CD4-positive, CD25-positive, alpha-beta regulatory T cell (primary cell): Measurements from ENCODE around the gene RTCA. TPM values are rescaled to one million over a fixed set of nuclear protein-coding genes. Genes with fewer than 3 reads are reported as not detected.

Experiments used
- ATAC-seq, 2 donors: fragments of 150-1000 bp; cut with Tn5 transposase; one replicate each; pipeline ENCODE4 v1.10.0; 2021; ENCODE audit warnings: low read depth in 2 of 2, moderate number of reproducible peaks in 2 of 2, moderate library complexity in 1 of 2
- DNase-seq, 3 donors: peaks; one replicate each; pipeline versions ENCODE4 v3.0.0 to v3.0.0-alpha.2; 2012 to 2022; ENCODE audit warnings: mixed read lengths in 1 of 3
- H3K27ac ChIP-seq: one replicate; pipeline ENCODE4 v1.7.0; 2013; ENCODE audit warnings: mild to moderate bottlenecking, low read length; ENCODE audit not compliant: insufficient read depth, poor library complexity, severe bottlenecking
- H3K27me3 ChIP-seq: one replicate; pipeline ENCODE4 v1.7.0; 2013; ENCODE audit warnings: low read length; ENCODE audit not compliant: control insufficient read depth, insufficient read depth
- H3K36me3 ChIP-seq: one replicate; pipeline ENCODE4 v1.7.0; 2013; ENCODE audit warnings: mild to moderate bottlenecking, low read length, moderate library complexity; ENCODE audit not compliant: control insufficient read depth, insufficient read depth
- H3K4me1 ChIP-seq: 2 replicates; pipeline ENCODE4 v1.7.0; 2013; ENCODE audit warnings: mild to moderate bottlenecking, low read length; ENCODE audit not compliant: insufficient read depth, control insufficient read depth, poor library complexity, severe bottlenecking
- H3K4me3 ChIP-seq: one replicate; pipeline ENCODE4 v1.7.0; 2013; ENCODE audit warnings: low read depth, mild to moderate bottlenecking, low read length, moderate library complexity
- H3K9me3 ChIP-seq, 2 experiments: 1 replicate in 1 of 2; 2 replicates in 1 of 2; pipeline ENCODE4 v1.7.0; 2013; ENCODE audit warnings: low read length in 2 of 2, mild to moderate bottlenecking in 1 of 2, moderate library complexity in 1 of 2; ENCODE audit not compliant: control insufficient read depth in 2 of 2
- H3K27ac Mint-ChIP-seq, 3 donors: one replicate each; pipeline ENCODE4 v1.8.0; 2020 to 2022; ENCODE audit warnings: mild to moderate bottlenecking in 3 of 3, mixed read lengths in 3 of 3, moderate library complexity in 2 of 3
- H3K27me3 Mint-ChIP-seq: one replicate; pipeline ENCODE4 v1.8.0; 2022; ENCODE audit warnings: mild to moderate bottlenecking, mixed read lengths
- H3K36me3 Mint-ChIP-seq: one replicate; pipeline ENCODE4 v1.8.0; 2020; ENCODE audit warnings: mixed read lengths
- H3K4me1 Mint-ChIP-seq, 4 donors: one replicate each; pipeline ENCODE4 v1.8.0; 2020 to 2022; ENCODE audit warnings: mixed read lengths in 4 of 4, mild to moderate bottlenecking in 1 of 4
- H3K4me3 Mint-ChIP-seq, 4 donors: one replicate each; pipeline ENCODE4 v1.8.0; 2020 to 2022; ENCODE audit warnings: mild to moderate bottlenecking in 4 of 4, mixed read lengths in 4 of 4, moderate library complexity in 3 of 4
- H3K9me3 Mint-ChIP-seq, 7 donors: one replicate each; pipeline ENCODE4 v1.8.0; 2020 to 2022; ENCODE audit warnings: mixed read lengths in 7 of 7, mild to moderate bottlenecking in 3 of 7, moderate library complexity in 2 of 7
- polyA plus RNA-seq, 4 donors: library from polyadenylated mRNA; unstranded; fragments of 300-500 nt; fragmentation: Illumina TruSeq; gene quantifications; one replicate each; pipeline ENCODE4 v1.2.3, GENCODE V29; 2021
- total RNA-seq: library from RNA; stranded (reverse); gene quantifications from one replicate; pipeline ENCODE4 v1.2.3, GENCODE V29; 2022

The RTCA gene
- total and polyA plus RNA-seq, 5 donors from 2014 or later: 25.9 to 49.9 (median 32.2) TPM

DNA sequence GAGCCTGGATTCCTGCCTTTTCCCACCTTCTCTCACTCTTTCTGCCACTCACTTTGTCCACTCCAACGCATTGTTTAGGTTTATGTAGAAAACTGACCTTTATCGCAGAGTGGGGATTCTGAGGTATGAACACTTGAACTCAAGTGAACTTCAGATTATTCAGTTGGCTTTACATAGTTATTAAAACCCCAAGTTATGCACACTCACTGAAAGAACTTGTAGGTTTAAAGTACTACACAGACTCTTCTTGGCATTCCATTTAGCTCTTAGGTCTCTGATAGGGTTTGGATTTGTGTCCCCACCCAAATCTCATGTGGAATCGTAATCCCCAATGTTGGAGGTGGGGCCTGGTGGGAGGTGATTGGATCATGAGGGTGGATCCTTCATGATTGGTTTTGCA is 39.9 kb downstream of the RTCA start:
- Histone ChIP-seq H3K27me3 (no peaks in the 10 kb centered on the region), H3K27ac (no peak overlapping the region), H3K4me1 (peaks cover 8% of the 10 kb centered on the region), H3K9me3 (peaks cover 0 to 11% of the 10 kb centered on the region in 2 experiments), H3K36me3 (no peaks in the 10 kb centered on the region), H3K4me3 (no peak overlapping the region)
- no peak for ATAC-seq
- Mint-ChIP-seq H3K27ac (peak overlapping the region in 1 of 3 donors; percentile 37), H3K9me3 (peaks cover 0 to 6% (median 4%) of the 10 kb centered on the region in 7 donors), H3K27me3 (no peaks in the 10 kb centered on the region), H3K4me1 (peaks cover 9 to 19% (median 13%) of the 10 kb centered on the region in 4 donors), H3K36me3 (peaks cover 5% of the 10 kb centered on the region), H3K4me3 (no peak overlapping the region)
- no peak for DNase-seq

DNA sequence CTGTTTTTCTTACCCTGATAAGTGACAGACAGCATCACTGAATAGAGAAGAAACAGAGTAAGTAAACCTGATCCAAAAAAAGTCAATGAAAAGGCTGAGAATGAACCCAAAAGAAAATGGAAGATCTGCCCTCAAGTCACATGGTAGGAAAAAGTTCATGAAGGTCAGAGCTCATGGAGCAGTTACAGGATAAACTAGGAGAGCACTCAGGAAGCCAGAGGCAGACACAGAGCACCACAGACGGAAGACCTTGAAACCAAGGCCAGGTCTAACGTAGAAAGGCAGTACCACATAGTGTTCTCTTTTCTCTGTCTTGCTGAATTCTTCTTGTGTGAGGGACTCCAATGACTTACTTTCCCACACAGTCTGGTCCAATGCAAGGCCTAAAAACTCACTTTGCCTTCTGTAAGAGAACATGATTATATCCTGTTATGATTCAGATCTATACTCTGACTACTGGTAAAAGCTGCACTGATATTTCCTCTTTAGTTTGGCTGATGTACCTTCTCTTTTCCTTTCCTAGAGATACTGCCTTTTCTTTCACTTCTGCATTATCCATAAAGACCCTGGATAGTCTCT is 40.8 kb downstream of the RTCA start:
- Mint-ChIP-seq H3K27me3 (no peaks in the 10 kb centered on the region), H3K4me1 (peaks cover 9 to 19% (median 13%) of the 10 kb centered on the region in 4 donors), H3K9me3 (peaks cover 0 to 6% (median 4%) of the 10 kb centered on the region in 7 donors), H3K36me3 (peaks cover 5% of the 10 kb centered on the region), H3K27ac (peak overlapping the region; percentile 37 to 77 (median 40)), H3K4me3 (no peak overlapping the region)
- H3K4me1 ChIP-seq: peaks cover 8% of the 10 kb centered on the region
- peak overlapping the region; percentile 54 for H3K4me3 ChIP-seq
- H3K27ac ChIP-seq: no peak overlapping the region
- H3K9me3 ChIP-seq: peaks cover 0 to 11% of the 10 kb centered on the region in 2 experiments
- H3K36me3 ChIP-seq: no peaks in the 10 kb centered on the region
- peak in 1 of 3 donors; percentile 42 for DNase-seq
- no peaks in the 10 kb centered on the region for H3K27me3 ChIP-seq
- ATAC-seq: peak; percentile 55 to 67

DNA sequence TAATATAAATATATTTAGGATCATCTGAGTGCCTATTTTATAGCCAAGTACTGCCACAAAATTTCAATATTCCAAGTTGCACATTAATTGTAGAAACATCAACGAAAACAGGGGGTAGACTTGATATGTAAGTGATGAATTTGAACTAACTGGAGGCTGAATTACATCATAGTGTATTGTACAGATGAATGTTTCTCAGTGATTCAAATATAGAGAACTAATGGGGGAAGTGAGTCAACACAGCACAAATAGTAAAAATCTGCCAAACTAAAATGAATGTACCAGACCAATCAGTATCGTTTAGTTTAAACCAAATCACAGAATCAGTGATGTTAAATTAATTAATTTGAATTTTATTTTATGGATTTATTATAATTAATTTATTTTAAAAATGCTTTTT is 42.8 kb downstream of the RTCA start:
- H3K27ac ChIP-seq: no peak overlapping the region
- DNase-seq: peak in 1 of 3 donors; percentile 16
- H3K9me3 Mint-ChIP-seq: peaks cover 3 to 9% (median 4%) of the 10 kb centered on the region in 7 donors

DNA sequence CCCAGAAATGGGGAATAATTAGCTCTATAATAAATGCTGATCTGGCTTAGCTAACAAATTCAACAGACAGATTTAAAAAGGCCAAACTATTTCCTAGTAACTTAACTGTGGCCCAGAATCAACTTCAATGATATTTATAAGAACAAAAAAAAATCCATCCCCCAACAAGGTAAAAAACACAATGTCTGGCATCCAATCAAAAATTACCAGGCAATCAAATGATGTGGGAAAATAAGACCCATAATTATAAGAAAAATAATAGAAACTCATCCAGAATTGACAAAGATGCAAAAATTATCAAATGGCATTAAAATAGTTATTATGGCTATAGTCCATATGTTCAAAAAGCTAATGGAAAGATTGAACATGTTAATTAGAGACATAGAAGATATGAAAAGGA is 43.8 kb downstream of the RTCA start:
- Histone ChIP-seq H3K4me3 (no peak overlapping the region), H3K27me3 (no peaks in the 10 kb centered on the region), H3K36me3 (no peaks in the 10 kb centered on the region), H3K4me1 (peaks cover 8% of the 10 kb centered on the region), H3K9me3 (peaks cover 0 to 11% of the 10 kb centered on the region in 2 experiments), H3K27ac (no peak overlapping the region)
- ATAC-seq: no peak
- H3K27me3 Mint-ChIP-seq: no peaks in the 10 kb centered on the region
- H3K4me3 Mint-ChIP-seq: no peak overlapping the region
- peaks cover 3 to 9% (median 4%) of the 10 kb centered on the region in 7 donors for H3K9me3 Mint-ChIP-seq
- peaks cover 9 to 19% (median 13%) of the 10 kb centered on the region in 4 donors for H3K4me1 Mint-ChIP-seq
- no peak for DNase-seq
- peaks cover 5% of the 10 kb centered on the region for H3K36me3 Mint-ChIP-seq
- H3K27ac Mint-ChIP-seq: no peak overlapping the region

More for the DNA sequence above, 42.8 kb downstream of the RTCA start:
- Histone ChIP-seq H3K9me3 (peaks cover 0 to 11% of the 10 kb centered on the region in 2 experiments), H3K27me3 (no peaks in the 10 kb centered on the region), H3K4me3 (no peak overlapping the region), H3K36me3 (no peaks in the 10 kb centered on the region), H3K4me1 (peaks cover 8% of the 10 kb centered on the region)
- Mint-ChIP-seq H3K27me3 (no peaks in the 10 kb centered on the region), H3K36me3 (peaks cover 5% of the 10 kb centered on the region), H3K27ac (no peak overlapping the region), H3K4me3 (no peak overlapping the region), H3K4me1 (peaks cover 9 to 19% (median 13%) of the 10 kb centered on the region in 4 donors)
- no peak for ATAC-seq

DNA sequence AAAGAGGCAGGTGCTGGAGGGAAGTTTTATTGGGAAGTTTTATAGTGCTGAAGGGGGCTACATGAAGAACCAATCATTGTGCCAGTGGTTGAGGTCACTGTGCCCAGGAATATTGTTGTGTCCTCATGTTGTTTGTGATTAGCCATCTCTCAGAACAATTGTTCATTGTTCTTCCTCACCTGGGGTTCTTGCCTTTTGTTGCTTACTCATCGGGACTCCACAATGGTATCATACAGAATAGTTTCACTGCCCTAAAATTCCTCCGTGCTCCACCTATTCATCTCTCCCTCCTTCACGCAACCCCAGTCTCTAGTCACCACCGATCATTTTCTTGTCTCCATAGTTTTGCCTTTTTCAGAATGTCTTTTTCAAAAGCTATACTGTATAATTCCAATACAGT is 47.4 kb downstream of the RTCA start:
- Histone ChIP-seq H3K4me1 (no peaks in the 10 kb centered on the region), H3K9me3 (peaks cover 5 to 24% of the 10 kb centered on the region in 2 experiments), H3K36me3 (no peaks in the 10 kb centered on the region), H3K27me3 (no peaks in the 10 kb centered on the region), H3K4me3 (no peak overlapping the region), H3K27ac (no peak overlapping the region)
- H3K4me1 Mint-ChIP-seq: no peaks in the 10 kb centered on the region
- no peak overlapping the region for H3K4me3 Mint-ChIP-seq
- ATAC-seq (no peak), DNase-seq (no peak)
- peaks cover 4 to 17% (median 7%) of the 10 kb centered on the region in 7 donors for H3K9me3 Mint-ChIP-seq
- H3K27ac Mint-ChIP-seq: no peak overlapping the region
- H3K27me3 Mint-ChIP-seq: no peaks in the 10 kb centered on the region
- peaks cover 5% of the 10 kb centered on the region for H3K36me3 Mint-ChIP-seq

DNA sequence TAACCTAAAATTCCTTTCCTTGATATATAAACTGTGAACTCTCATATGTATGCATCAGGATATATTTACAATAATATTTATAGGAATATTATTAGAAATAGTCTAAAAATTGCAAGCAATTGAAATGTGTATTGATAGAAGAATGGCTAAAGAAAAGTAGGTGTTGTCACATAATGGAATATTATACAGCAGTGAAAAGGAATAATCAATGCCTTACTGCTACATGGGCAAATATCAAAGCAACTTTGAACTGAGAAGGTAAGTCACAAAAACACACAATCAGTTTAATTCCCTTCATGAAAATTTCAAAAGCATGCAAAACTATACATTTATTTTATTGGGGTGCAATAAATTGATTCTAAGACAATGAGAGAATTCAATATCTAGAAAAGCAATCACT is 50.6 kb downstream of the RTCA start:
- no peaks in the 10 kb centered on the region for H3K27me3 Mint-ChIP-seq

DNA sequence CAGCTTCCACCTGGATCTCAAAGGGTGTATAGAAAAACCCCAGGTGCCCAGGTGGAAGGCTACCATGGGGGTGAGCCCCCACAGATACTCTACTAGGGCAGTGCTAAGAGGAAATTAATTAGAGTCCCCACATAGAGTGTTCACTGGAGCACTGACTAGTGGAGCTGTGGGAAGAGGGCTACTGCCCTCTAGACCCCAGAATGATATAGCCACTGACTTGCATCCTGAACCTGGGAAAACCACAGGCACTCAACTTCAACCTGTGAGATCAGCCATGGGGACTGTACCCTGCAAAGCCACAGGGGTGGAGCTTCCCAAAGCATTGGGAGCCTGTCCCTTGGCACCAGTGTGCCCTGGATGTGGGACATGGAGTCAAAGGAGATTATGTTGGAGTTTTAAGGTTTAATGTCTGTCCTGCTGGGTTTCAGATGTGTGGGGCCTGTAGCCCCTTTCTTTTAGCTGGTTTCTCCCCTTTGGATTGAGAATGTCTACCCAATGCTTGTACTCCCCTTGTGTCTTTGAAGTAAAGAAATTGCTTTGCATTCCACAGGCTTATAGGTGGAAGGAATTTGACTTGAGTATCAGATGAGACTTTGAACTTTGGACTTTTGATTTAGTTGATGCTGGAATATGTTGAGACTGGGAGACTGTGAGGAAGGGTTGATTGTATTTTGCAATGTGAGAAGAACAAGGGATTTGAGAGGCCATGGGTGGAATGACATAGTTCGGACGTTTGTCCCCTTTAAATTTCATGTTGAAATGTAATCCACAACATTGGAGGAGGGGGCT is 54.5 kb downstream of the RTCA start:
- H3K9me3 ChIP-seq: peaks cover 12 to 23% of the 10 kb centered on the region in 2 experiments
- H3K27ac ChIP-seq: no peak overlapping the region
- H3K27ac Mint-ChIP-seq: peak overlapping the region in 2 of 3 donors; percentile 33 to 38
- ATAC-seq: no peak
- DNase-seq: no peak
- H3K4me1 ChIP-seq: no peaks in the 10 kb centered on the region
- H3K27me3 ChIP-seq: no peaks in the 10 kb centered on the region
- no peaks in the 10 kb centered on the region for H3K36me3 Mint-ChIP-seq
- H3K9me3 Mint-ChIP-seq: peaks cover 3 to 27% (median 8%) of the 10 kb centered on the region in 7 donors
- no peaks in the 10 kb centered on the region for H3K4me1 Mint-ChIP-seq
- H3K36me3 ChIP-seq: no peaks in the 10 kb centered on the region
- no peaks in the 10 kb centered on the region for H3K27me3 Mint-ChIP-seq
- no peak overlapping the region for H3K4me3 ChIP-seq
- H3K4me3 Mint-ChIP-seq: no peak overlapping the region

More for the DNA sequence above, 50.6 kb downstream of the RTCA start:
- Histone ChIP-seq H3K9me3 (peaks cover 12 to 24% of the 10 kb centered on the region in 2 experiments), H3K36me3 (no peaks in the 10 kb centered on the region), H3K4me1 (no peaks in the 10 kb centered on the region), H3K27ac (no peak overlapping the region), H3K4me3 (no peak overlapping the region), H3K27me3 (no peaks in the 10 kb centered on the region)
- Mint-ChIP-seq H3K4me3 (no peak overlapping the region), H3K9me3 (peaks cover 5 to 29% (median 12%) of the 10 kb centered on the region in 7 donors), H3K36me3 (no peaks in the 10 kb centered on the region), H3K4me1 (no peaks in the 10 kb centered on the region), H3K27ac (no peak overlapping the region)
- ATAC-seq: no peak
- no peak for DNase-seq
